Pulmonary artery endothelial cell (primary cell): ENCODE data around the gene NTRK3. TPM values are rescaled to one million over a fixed set of nuclear protein-coding genes. Genes with fewer than 3 reads are reported as not detected.

ENCODE experiments used
- DNase-seq: peaks from one replicate; pipeline ENCODE4 v3.0.0-alpha.2; 2011; ENCODE audit warnings: low read depth, low spot score
- total RNA-seq: library from RNA; depleted of rRNA; stranded (reverse); fragments of >200 nt; gene quantifications from 2 replicates; pipeline ENCODE4 v1.2.3, GENCODE V29; 2014

Gene NTRK3
- total RNA-seq, 1 donor from 2014 or later = not detected

GRCh38 chr15:88258093-88258641, 1.6 kb upstream of the NTRK3 start:
- DNase-seq = no peak

DNA sequence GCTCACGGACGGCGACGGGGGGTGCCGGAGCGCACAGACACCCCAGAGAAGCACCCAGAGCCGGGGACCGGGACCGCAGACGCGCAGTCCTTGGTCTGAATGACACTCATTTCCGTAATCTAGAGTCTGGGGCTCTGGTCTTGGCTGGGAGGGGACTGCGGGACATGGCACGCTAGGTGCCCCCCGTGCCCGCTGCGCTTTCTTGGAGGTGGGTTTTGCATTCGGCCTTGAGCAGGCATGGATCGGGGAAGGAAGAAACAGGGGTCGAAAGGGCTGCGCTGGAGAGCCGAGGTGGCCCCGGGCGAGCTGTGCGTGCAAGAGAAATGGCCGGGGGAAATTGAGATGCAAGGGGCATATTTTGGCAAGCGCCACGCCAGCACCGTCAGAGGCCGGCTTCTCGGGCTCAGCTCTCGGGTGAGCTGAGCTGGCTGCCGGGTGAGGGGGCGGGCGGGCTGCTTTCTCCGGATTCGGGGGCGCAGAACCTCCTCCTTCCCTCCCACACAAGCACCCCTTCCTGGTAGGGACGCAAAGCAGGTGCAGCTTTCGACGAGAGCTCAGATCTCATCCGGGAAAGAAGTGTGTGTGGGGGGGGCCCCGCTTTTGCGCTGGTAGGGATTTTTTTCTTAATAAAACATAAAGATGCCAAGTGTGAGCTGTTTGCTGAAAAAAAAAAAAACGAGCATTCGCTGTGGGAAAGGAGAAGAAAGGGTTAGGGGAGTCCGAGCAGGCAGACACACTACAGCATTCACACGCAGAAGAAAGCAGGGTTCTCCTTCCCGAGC, 963 bp upstream of the NTRK3 start:
- DNase-seq = no peak

DNA sequence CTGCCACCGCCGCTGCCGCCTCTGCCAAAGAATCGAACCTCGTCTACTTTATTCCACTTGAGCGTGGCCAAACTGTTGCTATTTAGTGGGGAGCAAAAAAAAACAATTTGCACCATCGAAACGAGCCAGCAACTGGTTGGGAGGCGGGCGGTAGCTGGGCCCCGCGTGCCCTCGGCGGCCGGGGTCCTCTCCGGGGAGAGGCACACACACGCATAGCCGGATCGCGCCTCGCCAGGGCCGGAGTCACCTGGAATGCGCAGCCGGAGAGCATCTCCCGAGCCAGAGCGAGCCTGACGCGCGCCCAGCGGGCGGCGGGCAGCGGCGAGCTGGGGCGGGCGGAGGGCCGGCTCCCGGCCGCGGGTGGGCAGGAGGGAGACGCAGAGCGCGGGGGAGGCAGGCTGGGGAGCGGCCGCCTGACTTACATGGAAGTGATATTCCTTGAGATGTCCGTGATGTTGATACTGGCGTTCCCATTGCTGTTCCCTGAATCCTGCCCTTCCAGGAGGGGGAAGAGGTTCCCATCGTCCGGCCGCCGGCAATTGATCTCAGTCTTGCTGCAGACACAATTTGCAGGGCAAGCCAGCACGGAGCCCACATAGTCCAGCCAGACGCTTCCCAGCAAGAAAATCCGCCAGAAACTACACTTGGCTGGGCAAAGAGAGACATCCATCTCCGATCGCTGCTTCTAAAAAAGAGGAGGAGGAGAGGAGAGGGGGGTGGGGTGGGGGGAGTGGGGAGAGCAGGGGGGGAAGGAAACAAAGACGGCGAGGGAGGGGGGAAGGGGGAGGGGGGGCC, 858 bp downstream of the NTRK3 start:
- DNase-seq = no peak

- DNase-seq = no peak
Observed at GRCh38 chr15:88255087-88255483, 1.5 kb downstream of the NTRK3 start.

GRCh38 chr15:88252441-88252840, 4.1 kb downstream of the NTRK3 start:
- no peak for DNase-seq

DNA sequence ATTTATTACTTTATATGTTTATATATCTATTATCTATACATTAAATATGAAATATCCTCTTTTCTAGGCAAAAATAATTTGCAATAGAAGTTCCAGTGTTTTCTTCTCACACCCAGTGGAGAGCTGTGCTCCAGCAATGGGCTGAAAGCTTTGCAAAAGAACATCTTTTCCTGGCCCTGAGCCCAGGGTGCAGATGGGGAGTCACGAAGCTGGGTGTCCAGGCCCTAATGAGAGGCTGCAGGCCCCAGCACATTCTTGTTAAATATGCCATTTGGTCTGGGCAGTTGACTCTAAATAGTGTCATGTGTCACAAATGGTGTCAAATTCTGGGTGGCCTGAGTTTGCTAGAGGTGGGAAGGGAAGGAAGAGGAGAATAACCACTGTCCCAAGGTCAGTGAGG, 5.7 kb downstream of the NTRK3 start:
- DNase-seq = no peak

DNA sequence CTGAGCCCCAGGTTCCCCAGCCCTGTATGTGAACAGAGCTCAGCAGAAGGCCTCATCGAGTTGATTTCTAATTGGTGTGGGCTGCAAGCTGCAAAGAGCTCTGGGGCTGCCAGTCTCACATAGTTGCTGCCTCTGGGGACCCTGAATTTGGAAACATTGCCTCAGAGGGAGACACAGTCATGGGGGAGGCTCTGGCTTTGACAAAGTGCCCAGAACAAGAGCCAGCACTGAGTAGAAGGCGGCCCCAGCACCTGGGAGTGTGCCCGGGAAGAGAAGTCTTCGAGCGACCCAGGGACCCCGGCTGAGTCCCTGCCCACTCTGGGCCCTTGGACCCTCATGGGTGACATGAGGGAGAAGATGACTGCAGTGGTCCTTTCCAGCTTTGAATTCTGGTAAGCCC, 7.3 kb downstream of the NTRK3 start:
- DNase-seq = no peak

DNA sequence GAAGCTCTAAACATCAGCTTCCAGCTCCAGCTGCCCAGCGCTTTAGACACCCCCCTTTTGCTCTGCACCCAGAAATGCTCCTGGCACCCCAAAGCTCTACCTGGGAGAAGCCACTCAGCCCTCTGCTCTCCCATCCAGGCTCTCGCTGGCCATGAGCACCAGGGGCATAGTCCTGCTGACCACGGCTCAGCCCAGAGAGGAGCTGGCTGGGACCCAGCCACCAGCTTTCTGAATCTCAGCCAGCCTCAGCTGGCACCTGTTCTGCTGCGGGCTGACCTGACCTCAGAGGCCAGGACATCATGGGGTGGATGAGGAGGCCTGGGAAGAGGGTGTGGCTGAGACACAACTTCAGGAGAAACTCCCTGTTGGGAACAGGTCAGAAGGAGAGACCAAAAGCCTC, 8.6 kb downstream of the NTRK3 start:
- no peak for DNase-seq

DNA sequence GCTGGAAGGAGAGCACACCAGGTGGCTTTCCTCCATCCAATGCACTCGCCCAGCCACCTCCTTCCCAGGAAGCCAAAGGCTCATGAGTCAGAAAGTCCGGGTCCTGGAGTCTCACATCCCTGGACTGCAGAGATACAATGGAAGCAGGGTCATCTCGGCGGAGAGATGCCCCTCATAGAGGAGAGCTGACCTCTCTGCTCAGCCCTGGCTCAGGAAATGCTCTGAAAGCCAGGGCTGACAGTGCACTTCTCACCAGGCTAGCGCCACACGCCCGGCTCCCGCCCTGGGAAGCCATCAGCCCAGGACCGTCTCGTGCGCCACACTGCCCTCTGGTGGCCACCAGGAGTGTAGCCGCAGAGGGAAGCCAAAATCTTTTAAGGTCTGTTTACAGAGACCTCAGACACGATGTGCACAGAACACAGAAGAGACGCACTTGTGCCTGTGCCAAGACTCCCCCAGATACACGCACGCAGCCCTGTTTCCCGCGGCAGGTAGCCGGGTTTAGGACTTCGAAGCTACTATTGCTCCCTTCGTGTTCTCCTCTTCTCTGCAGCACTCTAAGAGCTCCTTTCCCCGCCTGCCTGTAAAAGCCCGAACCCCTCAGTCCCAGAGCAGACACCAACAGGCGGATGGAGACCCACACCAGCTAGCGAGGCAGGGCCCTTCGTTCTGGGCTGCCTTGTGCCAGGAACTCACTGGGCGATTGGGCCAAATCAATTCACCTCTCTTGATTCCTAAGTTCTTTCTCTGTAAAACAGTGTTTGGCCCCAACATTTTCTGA, 9.7 kb downstream of the NTRK3 start:
- DNase-seq = no peak

DNA sequence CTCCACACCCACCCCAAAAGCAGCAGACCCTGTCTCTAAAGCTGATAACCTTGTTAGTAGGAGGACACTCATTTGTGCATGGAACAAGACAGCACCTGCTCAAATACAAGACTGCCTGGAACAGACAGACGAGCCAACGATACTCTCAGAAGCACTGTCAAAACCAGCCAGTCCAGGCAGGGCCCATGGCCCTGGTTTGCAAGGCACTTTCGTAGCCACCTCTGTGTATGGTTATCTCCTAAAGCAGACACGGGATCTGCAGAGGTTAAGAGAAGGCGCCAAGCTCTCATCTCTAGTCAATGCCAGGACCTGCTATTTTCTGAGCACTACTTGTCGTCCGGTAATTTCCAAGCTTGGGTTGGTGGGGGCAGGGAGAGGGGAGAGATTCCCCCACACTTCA, 10.5 kb downstream of the NTRK3 start:
- DNase-seq = no peak

GRCh38 chr15:88243895-88244787, 12.4 kb downstream of the NTRK3 start:
- DNase-seq = no peak

GRCh38 chr15:88242586-88243555, 13.7 kb downstream of the NTRK3 start:
- no peak for DNase-seq

DNA sequence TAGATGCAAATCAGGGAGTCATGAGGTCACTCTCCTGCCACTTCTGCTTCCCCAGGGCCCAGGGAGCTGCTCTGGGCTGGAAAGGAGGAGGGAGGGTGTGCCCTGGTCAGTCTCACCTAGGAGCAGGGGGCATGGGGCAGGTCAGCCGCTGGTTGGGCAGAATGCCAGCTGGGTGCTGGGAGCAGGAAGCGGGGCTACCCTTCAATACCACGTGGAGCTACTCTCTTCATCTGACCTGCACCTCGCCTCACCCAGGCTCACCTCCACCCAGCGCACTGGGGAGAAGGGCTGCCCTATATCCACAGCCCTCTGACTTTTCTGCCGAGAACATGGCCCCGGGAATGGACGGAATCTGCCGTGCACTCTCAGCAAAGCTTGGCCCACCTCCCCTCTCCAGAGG, 15.1 kb downstream of the NTRK3 start:
- DNase-seq = no peak

- no peak for DNase-seq
Observed at GRCh38 chr15:88241060-88241459, 15.5 kb downstream of the NTRK3 start.

- no peak for DNase-seq
Observed at GRCh38 chr15:88239594-88239993, 16.9 kb downstream of the NTRK3 start.

GRCh38 chr15:88238618-88239430, 17.7 kb downstream of the NTRK3 start:
- DNase-seq = no peak

- DNase-seq = no peak
Observed at GRCh38 chr15:88234711-88235110, 21.8 kb downstream of the NTRK3 start.

GRCh38 chr15:88233921-88234320, 22.6 kb downstream of the NTRK3 start:
- no peak for DNase-seq

- no peak for DNase-seq
Observed at GRCh38 chr15:88232771-88233201, 23.8 kb downstream of the NTRK3 start.
